B cell (primary cell): ENCODE measurements around the gene ELMO1. TPM values are rescaled to one million over a fixed set of nuclear protein-coding genes. Genes with fewer than 3 reads are reported as not detected.

ENCODE experiments used
- ATAC-seq: fragments of 200-7000 bp; cut with Tn5 transposase; one replicate; pipeline ENCODE4 v1.10.0; 2021; ENCODE audit warnings: low read depth, mild to moderate bottlenecking, moderate number of reproducible peaks, moderate library complexity
- CTCF ChIA-PET: fragments of 350-600 bp; sonication (Branson Sonifier 250); formaldehyde crosslinking; loops from one replicate; lab custom pipeline; 2021; ENCODE audit warnings: antibody characterized with exemption, inconsistent platforms; lab: Charles Lee
- POLR2A ChIA-PET: fragments of 350-600 bp; sonication (Branson Sonifier 250); formaldehyde crosslinking; loops from one replicate; lab custom pipeline; 2021; ENCODE audit warnings: antibody characterized with exemption; lab: Charles Lee
- DNase-seq: peaks from one replicate; pipeline ENCODE4 v3.0.0; 2013
- H2AFZ ChIP-seq: 2 replicates; pipeline ENCODE4 v1.6.1; 2012; ENCODE audit warnings: mild to moderate bottlenecking, low read depth, low read length; ENCODE audit not compliant: insufficient read depth, poor library complexity, severe bottlenecking
- H3K27ac ChIP-seq, 2 donors: 1 replicate in 1 of 2; 2 replicates in 1 of 2; pipeline ENCODE4 v1.5.1; 2012 to 2013; ENCODE audit warnings: low read length in 2 of 2, mild to moderate bottlenecking in 2 of 2, moderate library complexity in 1 of 2
- H3K27me3 ChIP-seq, 4 experiments: fragments of 200-600 bp in 1 of 4; sonication (generic) in 1 of 4; replicated peaks in 1 of 4; 1 replicate in 2 of 4; 2 replicates in 2 of 4; pipeline versions ENCODE4 v1.6.1 to v1.7.0; 2013 to 2016; ENCODE audit warnings: low read length in 3 of 4, mild to moderate bottlenecking in 2 of 4, mixed read lengths in 1 of 4, moderate library complexity in 1 of 4; ENCODE audit not compliant: insufficient read depth in 4 of 4, control insufficient read depth in 3 of 4; ENCODE audit errors: control extremely low read depth in 1 of 4
- H3K36me3 ChIP-seq, 2 experiments: replicated peaks in 1 of 2; 1 replicate in 1 of 2; 2 replicates in 1 of 2; pipeline versions ENCODE4 v1.6.1 to v1.7.1; 2013; ENCODE audit warnings: low read length in 1 of 2; ENCODE audit not compliant: insufficient read depth in 2 of 2, control insufficient read depth in 1 of 2; ENCODE audit errors: control extremely low read depth in 1 of 2, extremely low read depth in 1 of 2
- H3K4me1 ChIP-seq, 2 donors: fragments of 200-600 bp in 1 of 2; sonication (generic) in 1 of 2; 1 replicate in 1 of 2; 2 replicates in 1 of 2; pipeline versions ENCODE4 v1.5.1 to v1.6.1; 2013 to 2017; ENCODE audit warnings: low read length in 2 of 2; ENCODE audit not compliant: control insufficient read depth in 2 of 2, insufficient read depth in 2 of 2
- H3K4me2 ChIP-seq: replicated peaks from 2 replicates; pipeline ENCODE3; 2012; ENCODE audit warnings: mild to moderate bottlenecking, low read depth, low read length; ENCODE audit not compliant: poor library complexity, severe bottlenecking
- H3K4me3 ChIP-seq, 5 experiments: fragments of 200-600 bp in 1 of 5; sonication (generic) in 1 of 5; 1 replicate in 3 of 5; 2 replicates in 2 of 5; pipeline versions ENCODE4 v1.5.1 to v1.7.0; 2011 to 2016; ENCODE audit warnings: low read length in 4 of 5, mild to moderate bottlenecking in 4 of 5, low read depth in 2 of 5, control low read depth in 1 of 5, moderate library complexity in 1 of 5; ENCODE audit not compliant: insufficient read depth in 1 of 5; ENCODE audit errors: control extremely low read depth in 1 of 5, extremely low read depth in 1 of 5
- H3K79me2 ChIP-seq: fragments of 200-600 bp; sonication (generic); one replicate; pipeline ENCODE4 v1.6.0; 2016; ENCODE audit warnings: low read length; ENCODE audit not compliant: control insufficient read depth, insufficient read depth
- H3K9ac ChIP-seq: fragments of 200-600 bp; sonication (generic); 2 replicates; pipeline ENCODE4 v1.6.1; 2017; ENCODE audit warnings: mild to moderate bottlenecking, low read length, moderate library complexity
- H3K9me3 ChIP-seq, 3 donors: one replicate each; pipeline versions ENCODE4 v1.6.1 to v1.7.1; 2013; ENCODE audit warnings: low read length in 2 of 3; ENCODE audit not compliant: control insufficient read depth in 2 of 3, insufficient read depth in 1 of 3; ENCODE audit errors: control extremely low read depth in 1 of 3
- H4K20me1 ChIP-seq: 2 replicates; pipeline ENCODE4 v1.6.0; 2012; ENCODE audit warnings: mild to moderate bottlenecking, low read length; ENCODE audit not compliant: insufficient read depth, control insufficient read depth, poor library complexity, severe bottlenecking
- H3K27ac Mint-ChIP-seq: one replicate; pipeline ENCODE4 v1.8.0; 2021; ENCODE audit warnings: mixed read lengths
- H3K27me3 Mint-ChIP-seq: one replicate; pipeline ENCODE4 v1.8.0; 2021; ENCODE audit warnings: mixed read lengths
- H3K4me1 Mint-ChIP-seq: one replicate; pipeline ENCODE4 v1.8.0; 2021; ENCODE audit warnings: mixed read lengths
- H3K4me3 Mint-ChIP-seq: one replicate; pipeline ENCODE4 v1.8.0; 2021; ENCODE audit warnings: mixed read lengths
- H3K9me3 Mint-ChIP-seq: one replicate; pipeline ENCODE4 v1.8.0; 2022; ENCODE audit warnings: mixed read lengths; ENCODE audit not compliant: insufficient read depth
- EZH2 ChIP-seq: IDR thresholded peaks from 2 replicates; pipeline ENCODE4 v1.6.1; 2012; ENCODE audit warnings: borderline replicate concordance, low read depth, mild to moderate bottlenecking, moderate library complexity, low read length; ENCODE audit not compliant: insufficient read depth, poor library complexity, severe bottlenecking
- WGBS: methylation state at CpG from one replicate; pipeline ENCODE4 v1.1.5; 2013; ENCODE audit warnings: missing lambda C conversion rate; ENCODE audit not compliant: insufficient coverage; 5-methylcytosine and 5-hydroxymethylcytosine counted together
- intact Hi-C: fragments of 100-400 bp; cut with micrococcal nuclease; formaldehyde crosslinking; loops from one replicate; pipeline ENCODE4 v1.10.0; 2022
- polyA plus RNA-seq: library from polyadenylated mRNA; depleted of rRNA; stranded (reverse); fragments of >200 nt; gene quantifications from 2 replicates; pipeline ENCODE4 v1.2.3, GENCODE V29; 2012
- total RNA-seq, 2 donors: library from RNA; stranded (reverse); fragments of 120-200 nt in 1 of 2; gene quantifications; 1 replicate in 1 of 2; 2 replicates in 1 of 2; pipeline versions ENCODE4 v1.2.3 to v1.2.4, GENCODE V29; 2013 to 2022
- TF ChIP-seq, protein P1 (sequence below): fragments of 200-600 bp; IDR thresholded peaks from one replicate; pipeline ENCODE4 v1.8.0; 2022; ENCODE audit warnings: antibody characterized with exemption, mild to moderate bottlenecking

ELMO1 gene
- total and polyA plus RNA-seq, 2 donors (not counting 1 experiment from before 2014, with no cell fraction given), result 44.7 to 177 TPM

DNA sequence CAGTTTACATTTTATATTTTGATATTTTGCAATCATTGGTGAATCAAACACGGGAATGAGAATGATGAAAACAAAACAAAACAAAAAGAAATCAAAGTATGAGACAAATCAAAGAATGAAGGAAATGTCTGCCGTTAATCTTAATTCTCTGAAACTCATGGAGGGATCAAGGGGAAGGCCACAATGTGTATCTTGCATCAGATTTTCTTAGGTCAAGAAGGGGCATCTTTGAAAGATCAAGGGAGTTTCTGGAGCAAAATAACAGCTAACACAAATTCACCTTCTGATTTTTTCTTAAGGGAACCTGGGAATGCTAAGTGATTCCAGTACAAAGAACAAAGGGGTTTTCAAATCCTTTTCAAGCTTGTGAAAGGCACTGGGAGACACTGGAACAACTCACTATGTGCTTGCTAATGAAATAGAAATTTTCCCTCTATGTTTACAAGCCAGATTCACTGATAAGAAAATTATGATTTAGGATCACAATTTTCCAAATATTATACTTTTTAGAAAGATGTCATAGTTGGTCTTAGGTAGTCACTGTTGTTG lies 402.1 kb downstream of the ELMO1 start:
- ChIA-PET POLR2A (no interaction called here), CTCF (interaction anchor here (0.7 to 1.2 kb wide), 2 partner anchors 16 to 136 kb away, joined by 3 read pairs; no protein-coding TSS in a partner anchor)
- Mint-ChIP-seq H3K4me3 (no peak overlapping the region), H3K9me3 (peaks cover 3% of the 10 kb centered on the region), H3K27ac (no peak overlapping the region), H3K27me3 (no peaks in the 10 kb centered on the region), H3K4me1 (peaks cover 27% of the 10 kb centered on the region)
- WGBS, result no CpG with 5 or more reads among the region's 2 CpGs
- H3K27me3 ChIP-seq, result no peaks in the 10 kb centered on the region
- peaks cover 6 to 8% of the 10 kb centered on the region in 2 donors for H3K4me1 ChIP-seq
- H2AFZ ChIP-seq, result no peak overlapping the region
- TF ChIP-seq, protein P1, sequence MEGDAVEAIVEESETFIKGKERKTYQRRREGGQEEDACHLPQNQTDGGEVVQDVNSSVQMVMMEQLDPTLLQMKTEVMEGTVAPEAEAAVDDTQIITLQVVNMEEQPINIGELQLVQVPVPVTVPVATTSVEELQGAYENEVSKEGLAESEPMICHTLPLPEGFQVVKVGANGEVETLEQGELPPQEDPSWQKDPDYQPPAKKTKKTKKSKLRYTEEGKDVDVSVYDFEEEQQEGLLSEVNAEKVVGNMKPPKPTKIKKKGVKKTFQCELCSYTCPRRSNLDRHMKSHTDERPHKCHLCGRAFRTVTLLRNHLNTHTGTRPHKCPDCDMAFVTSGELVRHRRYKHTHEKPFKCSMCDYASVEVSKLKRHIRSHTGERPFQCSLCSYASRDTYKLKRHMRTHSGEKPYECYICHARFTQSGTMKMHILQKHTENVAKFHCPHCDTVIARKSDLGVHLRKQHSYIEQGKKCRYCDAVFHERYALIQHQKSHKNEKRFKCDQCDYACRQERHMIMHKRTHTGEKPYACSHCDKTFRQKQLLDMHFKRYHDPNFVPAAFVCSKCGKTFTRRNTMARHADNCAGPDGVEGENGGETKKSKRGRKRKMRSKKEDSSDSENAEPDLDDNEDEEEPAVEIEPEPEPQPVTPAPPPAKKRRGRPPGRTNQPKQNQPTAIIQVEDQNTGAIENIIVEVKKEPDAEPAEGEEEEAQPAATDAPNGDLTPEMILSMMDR, result no peak
- no peak for TF ChIP-seq EZH2
- DNase-seq, result no peak
- H3K27ac ChIP-seq, result no peak overlapping the region
- H3K9me3 ChIP-seq, result no peaks in the 10 kb centered on the region
- peaks cover 7% of the 10 kb centered on the region for H4K20me1 ChIP-seq
- H3K36me3 ChIP-seq, result no peaks in the 10 kb centered on the region
- H3K4me3 ChIP-seq, result no peak overlapping the region
- ATAC-seq, result no peak
- no peak overlapping the region for H3K9ac ChIP-seq
- no peak overlapping the region for H3K4me2 ChIP-seq
- intact Hi-C loops, result no loop called here
- no peaks in the 10 kb centered on the region for H3K79me2 ChIP-seq

DNA sequence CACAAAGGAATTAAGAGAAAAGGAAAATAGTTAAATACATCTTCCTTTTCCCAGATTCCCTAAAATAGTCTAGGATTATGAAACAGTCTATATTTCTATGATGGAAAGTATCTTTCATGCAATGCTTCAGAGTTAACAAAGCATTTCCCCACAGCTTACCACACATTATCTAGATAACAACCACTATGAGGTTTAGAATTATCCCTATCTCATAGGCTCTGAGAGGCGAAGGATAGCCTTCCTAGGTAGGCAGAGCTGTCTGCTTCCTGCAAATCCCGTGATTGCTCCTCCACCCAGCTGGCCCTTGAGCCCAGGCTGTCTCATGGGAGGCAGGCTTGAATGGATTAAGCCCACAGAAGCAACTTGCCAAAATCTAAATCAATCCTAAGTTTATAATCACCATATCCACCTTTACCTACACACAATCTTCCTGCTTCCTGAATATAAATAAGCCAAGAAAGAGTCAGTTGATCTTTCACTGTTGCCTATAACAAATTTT lies 402.9 kb downstream of the ELMO1 start:
- TF ChIP-seq, protein P1, result no peak
- no peak for TF ChIP-seq EZH2
- Mint-ChIP-seq H3K27me3 (no peaks in the 10 kb centered on the region), H3K27ac (no peak overlapping the region), H3K4me3 (no peak overlapping the region), H3K4me1 (peaks cover 24% of the 10 kb centered on the region), H3K9me3 (peaks cover 3% of the 10 kb centered on the region)
- POLR2A ChIA-PET, result no interaction called here
- CTCF ChIA-PET, result no interaction called here
- no peak overlapping the region for H3K4me3 ChIP-seq
- peak overlapping the region in 1 of 2 donors; percentile 38 for H3K27ac ChIP-seq
- H3K9ac ChIP-seq, result no peak overlapping the region
- 42% methylated on average over 2 of the region's 2 CpGs for WGBS
- peaks cover 0 to 2% (median 0%) of the 10 kb centered on the region in 3 donors for H3K9me3 ChIP-seq
- DNase-seq (no peak), ATAC-seq (no peak)
- H2AFZ ChIP-seq, result no peak overlapping the region
- H4K20me1 ChIP-seq, result peaks cover 7% of the 10 kb centered on the region
- no peaks in the 10 kb centered on the region for H3K36me3 ChIP-seq
- intact Hi-C loops, result no loop called here
- peaks cover 6 to 8% of the 10 kb centered on the region in 2 donors for H3K4me1 ChIP-seq
- no peaks in the 10 kb centered on the region for H3K79me2 ChIP-seq
- H3K27me3 ChIP-seq, result no peaks in the 10 kb centered on the region
- H3K4me2 ChIP-seq, result no peak overlapping the region
